GM21360 (cell line): ENCODE measurements around the gene MATK.
"Not testable (repeated sequence)": the region's sequence is repeated elsewhere in the genome, so short reads cannot be mapped to it uniquely, and the experiment has no call there.

ENCODE experiments used
- ATAC-seq: cut with Tn5 transposase; IDR thresholded peaks from one replicate; pipeline ENCODE4 v1.9.1; 2021; ENCODE audit warnings: mild to moderate bottlenecking, moderate library complexity; ENCODE audit not compliant: unreplicated experiment

The MATK gene

DNA sequence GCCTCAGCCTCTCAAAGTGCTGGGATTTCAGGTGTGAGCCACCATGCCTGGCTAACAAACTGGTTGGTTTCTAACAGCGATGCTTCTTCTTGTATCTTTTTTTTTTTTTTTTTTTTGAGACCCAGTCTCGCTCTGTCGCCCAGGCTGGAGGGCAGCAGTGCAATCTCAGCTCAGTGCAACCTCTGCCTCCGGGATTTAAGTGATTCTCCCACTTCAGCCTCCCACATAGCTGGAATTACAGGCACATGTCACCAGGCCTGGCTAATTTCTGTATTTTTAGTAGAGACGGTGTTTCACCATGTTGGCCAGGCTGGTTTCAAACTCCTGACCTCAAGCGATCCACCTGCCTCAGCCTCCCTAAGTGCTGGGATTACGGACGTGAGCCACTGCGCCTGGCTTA, 30.0 kb upstream of the MATK start:
- ATAC-seq: not testable (repeated sequence)

DNA sequence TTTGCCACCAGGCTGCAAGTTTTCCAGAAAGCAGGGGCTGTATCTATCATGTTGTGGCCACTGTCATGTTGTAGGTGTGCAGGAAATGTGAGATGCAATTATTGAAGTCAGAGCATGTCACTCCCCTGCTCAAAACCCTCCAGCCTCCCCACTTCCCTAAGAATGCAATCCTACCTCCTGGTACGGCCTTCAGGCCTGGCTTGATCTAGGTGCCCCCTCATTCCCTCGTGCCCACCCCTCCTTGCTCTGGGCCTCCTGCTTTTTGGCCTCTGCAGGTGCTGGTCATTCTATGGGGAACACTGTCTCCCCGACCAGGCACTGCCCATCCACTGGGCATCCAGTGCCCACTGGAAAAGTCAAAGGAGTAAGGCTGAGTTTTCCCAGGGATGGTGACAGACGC, 28.5 kb upstream of the MATK start:
- no peak for ATAC-seq

DNA sequence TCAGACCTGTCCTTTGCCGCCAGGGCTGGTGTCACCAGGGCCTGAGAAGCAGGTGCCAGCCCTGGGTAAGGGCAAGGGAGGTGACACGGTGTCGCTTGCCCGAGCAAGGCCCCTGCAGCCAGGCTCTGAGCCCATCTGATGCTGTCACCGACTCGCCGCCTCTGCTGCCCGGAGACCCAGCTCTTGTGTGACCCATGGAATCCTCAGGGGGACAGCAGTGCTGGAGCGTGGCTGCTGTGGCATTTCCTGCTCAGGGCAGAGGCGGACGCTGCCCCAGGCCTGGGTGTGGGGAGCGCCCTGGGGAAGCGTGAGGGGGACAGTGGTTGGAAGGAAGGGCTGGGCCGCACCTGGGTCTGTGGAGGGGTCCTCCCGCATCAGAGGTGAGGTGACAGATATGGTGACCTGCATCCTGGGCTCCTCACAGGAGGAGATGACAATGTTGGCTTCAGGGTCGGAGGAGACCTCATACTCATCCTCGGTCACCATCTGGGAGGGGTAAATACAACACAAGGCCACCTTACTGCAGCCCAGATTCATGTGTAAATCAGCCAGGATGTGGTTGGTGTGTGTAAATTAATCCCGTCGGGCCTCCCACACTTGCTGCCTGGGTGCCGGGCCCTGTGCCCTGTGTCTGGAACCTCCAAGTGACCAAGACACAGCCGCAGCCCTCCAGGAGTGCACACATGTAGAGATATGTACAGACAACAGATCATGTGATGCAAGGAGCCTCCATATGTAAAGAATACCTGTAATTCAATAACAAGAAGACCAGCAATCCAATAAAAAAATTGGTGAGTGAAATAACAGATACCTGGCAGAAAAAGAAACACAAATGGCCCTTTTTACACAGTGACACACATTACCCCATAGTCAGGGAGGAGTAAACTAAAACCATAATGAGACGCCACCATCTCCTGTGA, 27.6 kb upstream of the MATK start:
- ATAC-seq: no peak

- no peak for ATAC-seq
These were observed 24.7 kb upstream of the MATK start for GRCh38 chr19:3810708-3811355.

GRCh38 chr19:3809881-3810707, 23.9 kb upstream of the MATK start:
- ATAC-seq: no peak

DNA sequence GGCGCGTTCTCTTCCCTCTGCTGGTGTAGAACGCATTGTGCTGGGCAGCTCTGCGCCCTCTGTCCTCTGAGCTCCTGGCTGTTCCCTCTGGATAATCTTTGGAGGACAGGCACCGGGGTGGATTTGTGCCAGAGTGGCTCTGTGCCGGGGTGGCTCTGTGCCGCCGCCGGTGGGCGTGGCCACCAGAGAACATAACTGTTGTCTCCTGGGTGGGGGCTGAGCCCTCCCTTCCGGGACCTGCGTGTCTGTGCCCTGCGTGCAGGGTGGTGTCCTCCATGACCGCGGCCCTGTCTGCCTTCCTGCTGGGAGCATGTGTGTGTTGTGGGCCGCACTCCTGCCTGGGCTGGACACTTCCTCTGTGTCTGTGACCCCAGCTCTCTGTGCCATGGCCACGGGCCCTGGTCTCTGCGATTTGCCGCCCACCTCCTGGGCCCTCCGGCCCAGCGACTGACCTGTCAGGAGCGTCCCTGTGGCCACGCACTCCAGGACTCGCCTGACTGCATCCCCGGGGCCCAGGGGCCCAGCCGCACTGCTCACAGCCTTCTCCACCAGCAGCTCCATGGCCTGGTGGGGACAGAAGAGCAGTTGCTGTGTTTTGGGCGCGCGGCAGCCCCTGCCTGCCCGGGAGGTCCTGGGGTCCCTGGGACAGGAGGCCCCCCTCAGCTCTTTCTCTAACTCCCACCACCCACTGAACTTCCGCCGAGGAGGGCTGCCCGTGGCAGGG, 22.4 kb upstream of the MATK start:
- no peak for ATAC-seq

GRCh38 chr19:3807574-3808354, 21.6 kb upstream of the MATK start:
- ATAC-seq: no peak

- no peak for ATAC-seq
These were observed 20.9 kb upstream of the MATK start for GRCh38 chr19:3807131-3807480.

GRCh38 chr19:3805859-3806258, 19.7 kb upstream of the MATK start:
- no peak for ATAC-seq

DNA sequence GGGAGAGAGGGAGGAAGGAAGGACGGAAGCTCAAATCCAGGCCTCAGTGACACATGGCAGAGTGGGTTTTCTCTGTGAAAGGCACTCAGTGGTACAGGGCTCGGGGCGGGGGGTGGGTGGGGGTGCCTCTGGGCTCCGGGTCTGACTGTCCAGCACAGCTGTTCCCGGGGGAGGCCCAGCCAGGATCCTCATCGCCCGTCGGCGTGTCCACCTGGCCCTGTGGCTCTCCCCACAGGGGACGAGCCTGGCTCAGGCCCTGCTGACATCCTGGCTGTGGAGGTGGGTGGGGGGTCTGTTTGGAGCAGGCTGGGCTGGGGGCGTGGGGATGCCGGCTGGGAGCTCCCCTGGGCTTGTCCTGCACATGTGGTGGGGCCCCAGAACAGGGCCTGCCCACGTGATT, 18.2 kb upstream of the MATK start:
- ATAC-seq: no peak

- no peak for ATAC-seq
These were observed 17.8 kb upstream of the MATK start for GRCh38 chr19:3803986-3804385.

GRCh38 chr19:3803114-3803888, 17.1 kb upstream of the MATK start:
- ATAC-seq: no peak

- no peak for ATAC-seq
These were observed 15.4 kb upstream of the MATK start for GRCh38 chr19:3801412-3802096.

DNA sequence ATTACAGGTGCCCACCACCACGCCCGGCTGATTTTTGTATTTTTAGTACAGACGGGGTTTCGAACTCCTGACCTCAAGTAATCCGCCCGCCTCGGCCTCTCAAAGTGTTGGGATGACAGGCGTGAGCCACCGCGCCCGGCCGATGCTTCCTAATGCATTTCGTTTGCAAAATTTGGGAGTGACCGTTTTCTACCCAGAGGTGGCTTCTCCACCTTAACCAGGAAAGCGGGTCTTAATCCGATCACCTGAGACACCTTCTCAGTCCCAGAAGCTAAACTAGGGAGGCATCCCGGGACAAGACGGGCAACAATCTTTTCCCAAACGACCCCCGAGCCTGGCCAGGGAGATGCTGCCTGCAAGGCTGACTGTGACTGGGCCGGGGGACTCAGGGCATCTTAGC, 14.8 kb upstream of the MATK start:
- ATAC-seq: no peak

DNA sequence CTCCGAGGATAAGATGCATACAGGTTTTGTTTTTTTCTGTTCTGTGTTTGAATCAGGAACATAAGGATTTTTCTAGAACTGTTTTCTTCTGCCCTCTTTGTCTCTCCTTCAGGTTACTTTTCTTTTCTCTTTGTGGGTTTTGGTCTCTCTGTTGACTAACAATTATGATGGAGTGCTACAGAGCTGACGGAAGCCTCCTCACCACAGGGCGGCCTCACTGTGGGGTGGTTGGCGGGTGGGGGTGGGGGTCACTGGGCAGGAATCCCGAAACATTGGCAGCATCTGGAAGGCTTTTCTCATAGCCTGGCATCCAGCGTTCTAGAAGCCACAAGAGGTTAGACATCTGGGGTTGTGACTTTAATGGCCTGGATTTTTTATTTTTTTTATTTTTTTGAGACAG, 12.0 kb upstream of the MATK start:
- ATAC-seq: no peak

GRCh38 chr19:3796358-3796757, 10.2 kb upstream of the MATK start:
- ATAC-seq: no peak

DNA sequence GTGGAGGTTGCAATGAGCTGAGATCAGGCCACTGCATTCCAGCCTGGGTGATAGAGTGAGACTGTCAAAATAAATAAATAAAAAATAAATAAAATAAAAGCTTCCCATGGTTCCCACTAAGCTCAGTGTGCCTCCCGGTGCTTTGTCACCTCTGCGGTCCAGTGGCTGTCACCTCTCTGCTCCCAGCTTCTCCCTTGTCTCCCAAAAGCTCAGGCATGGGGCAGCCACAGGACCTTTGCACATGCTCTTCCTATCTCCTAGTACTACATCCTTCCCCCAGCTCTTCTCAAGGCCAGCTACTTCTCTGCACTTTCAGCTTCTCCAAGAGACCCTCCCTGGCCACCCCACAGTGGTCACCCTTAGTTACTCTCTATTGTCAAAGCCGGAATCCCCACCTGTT, 7.6 kb upstream of the MATK start:
- ATAC-seq: no peak

GRCh38 chr19:3792114-3792513, 5.9 kb upstream of the MATK start:
- ATAC-seq: no peak

DNA sequence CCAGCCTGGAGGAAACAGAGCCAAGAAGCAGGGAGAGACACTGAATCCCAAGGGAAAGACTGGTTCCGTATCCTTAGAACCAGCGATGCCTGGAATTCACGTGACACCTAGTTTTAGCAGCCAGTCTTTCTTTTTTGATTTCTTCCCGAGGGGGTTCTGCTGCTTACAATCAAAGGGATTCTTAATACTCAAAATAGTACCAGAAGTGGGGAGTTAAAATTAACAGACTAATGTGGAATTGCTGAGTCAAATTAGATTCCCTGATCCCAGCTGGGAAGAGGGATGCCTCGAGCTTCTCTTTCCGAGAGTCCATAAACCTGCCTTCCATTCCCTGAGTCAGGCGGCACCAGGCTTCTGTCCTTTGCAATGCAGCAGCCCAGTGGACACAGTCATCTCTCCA, 4.8 kb upstream of the MATK start:
- no peak for ATAC-seq
